GM19463 (cell line): Measurements from ENCODE around the gene CABP5.

ENCODE experiments used
- ATAC-seq: cut with Tn5 transposase; IDR thresholded peaks from one replicate; pipeline ENCODE4 v1.9.1; 2021; ENCODE audit warnings: mild to moderate bottlenecking, moderate library complexity; ENCODE audit not compliant: unreplicated experiment

Gene CABP5

DNA sequence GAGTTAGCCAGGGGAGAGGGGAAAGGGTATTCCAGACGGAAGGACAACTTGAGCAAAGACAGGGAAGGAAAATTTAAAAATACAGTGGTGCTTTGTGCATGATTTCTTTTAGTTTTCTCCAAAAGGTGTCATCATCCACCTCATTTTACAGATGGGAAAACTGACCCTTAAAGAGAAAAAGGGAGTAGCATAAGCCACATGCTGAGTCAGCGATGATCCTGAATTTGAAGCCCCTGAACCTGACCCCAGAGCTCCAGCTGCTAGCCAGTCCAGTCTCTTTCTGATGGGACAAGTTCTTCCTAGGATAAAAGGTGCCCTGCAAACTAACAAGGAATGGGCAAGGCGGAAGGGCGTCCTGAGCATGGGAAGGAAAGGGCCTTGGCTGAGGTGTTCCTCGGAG lies 10.3 kb downstream of the CABP5 start:
- ATAC-seq: no peak

DNA sequence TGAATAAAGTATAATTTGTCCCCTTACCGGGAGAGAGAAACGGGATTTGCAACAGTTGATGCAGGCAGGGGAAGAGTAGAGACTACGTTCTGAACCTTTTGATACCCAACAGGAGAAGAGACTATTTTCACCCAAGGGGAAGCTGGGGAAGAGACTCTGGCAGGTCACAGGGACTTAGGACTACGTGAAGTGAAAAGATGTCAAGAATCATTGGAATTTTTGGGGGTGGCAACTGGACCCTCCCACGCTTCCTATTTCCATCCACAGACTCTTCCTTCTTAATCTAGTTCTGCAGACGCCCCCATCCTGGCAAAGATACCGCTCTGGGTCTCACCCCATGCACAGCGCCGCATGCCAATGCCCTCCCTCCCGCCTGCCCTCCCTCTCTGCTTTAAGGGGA lies 13.8 kb downstream of the CABP5 start:
- ATAC-seq: no peak

DNA sequence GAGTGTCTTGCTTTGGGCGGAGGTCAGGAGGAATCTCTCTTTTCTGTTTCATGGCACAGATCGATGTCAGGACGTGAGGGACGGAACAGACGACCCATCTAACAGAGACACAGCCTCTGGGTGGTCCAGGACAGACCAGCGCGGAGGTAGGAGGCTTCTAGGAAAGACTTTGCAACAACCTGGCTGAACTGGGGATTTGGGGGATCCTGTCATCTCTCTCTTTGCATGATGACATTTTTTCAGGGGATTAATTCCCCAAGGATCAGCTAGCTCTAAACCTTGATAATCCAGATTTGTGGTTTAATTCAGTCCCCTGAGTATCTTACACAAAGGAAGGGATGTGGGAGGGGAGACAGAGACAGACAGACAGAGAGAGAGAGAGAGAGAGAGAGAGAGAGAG lies 14.4 kb downstream of the CABP5 start:
- ATAC-seq: no peak

DNA sequence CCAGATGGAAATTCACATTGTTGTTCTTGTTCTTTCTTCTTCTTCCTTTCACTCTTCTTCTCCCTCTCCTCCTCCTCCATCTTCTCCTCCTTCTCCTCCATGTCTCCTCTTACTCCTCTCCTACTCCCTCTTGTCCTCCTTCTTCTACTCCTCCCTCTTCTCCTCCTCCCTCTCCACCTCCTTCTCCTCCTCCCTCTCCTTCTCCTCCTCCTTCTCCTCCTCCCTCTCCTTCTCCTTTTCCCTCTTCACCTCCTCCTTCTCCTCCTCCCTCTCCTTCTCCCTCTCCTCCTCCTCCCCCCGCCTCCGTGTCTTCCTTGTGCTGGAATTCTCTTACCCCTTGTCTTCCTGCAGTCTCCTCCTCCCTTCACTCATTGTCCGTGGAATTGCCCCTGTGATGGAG lies 18.4 kb downstream of the CABP5 start:
- ATAC-seq: no peak

DNA sequence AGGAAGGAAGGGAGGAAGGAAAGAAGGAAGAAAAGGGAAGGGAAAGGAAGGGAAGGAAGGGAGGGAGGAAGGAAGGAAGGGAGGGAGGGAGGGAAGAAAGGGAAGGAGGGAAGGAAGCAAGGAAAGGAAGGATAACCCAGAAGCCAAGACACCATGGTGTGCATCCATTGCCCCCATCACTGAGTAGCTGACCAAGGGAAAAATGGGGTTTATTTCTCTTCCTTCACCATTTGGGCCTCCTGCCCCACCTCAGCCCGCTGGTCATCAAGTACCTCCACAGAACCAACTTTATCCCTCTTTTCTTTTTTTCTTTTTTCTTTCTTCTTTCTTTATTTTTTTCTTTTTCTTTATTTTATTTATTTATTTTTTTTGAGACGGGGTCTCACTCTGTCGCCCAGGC lies 20.4 kb downstream of the CABP5 start:
- ATAC-seq: no peak

DNA sequence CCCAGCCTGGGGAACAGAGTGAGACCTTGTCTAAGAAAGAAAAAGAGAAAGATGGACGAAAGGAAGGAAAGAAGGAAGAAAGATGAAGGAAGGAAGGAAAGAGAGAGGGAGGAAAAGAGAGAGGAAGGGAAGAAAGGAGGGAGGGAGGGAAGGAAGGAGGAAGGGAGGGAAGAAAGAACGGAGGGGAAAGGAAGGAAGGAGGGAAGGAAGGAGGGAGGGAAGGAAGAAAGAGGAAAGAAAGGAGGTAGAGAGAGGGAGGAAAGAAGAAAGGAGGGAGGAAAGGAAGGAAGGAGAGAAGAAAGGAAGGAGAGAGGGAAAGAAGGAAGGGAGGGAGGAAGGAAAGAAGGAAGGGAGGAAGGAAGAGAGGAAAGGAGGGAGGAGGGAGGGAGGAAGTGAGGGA lies 20.9 kb downstream of the CABP5 start:
- ATAC-seq: no peak

DNA sequence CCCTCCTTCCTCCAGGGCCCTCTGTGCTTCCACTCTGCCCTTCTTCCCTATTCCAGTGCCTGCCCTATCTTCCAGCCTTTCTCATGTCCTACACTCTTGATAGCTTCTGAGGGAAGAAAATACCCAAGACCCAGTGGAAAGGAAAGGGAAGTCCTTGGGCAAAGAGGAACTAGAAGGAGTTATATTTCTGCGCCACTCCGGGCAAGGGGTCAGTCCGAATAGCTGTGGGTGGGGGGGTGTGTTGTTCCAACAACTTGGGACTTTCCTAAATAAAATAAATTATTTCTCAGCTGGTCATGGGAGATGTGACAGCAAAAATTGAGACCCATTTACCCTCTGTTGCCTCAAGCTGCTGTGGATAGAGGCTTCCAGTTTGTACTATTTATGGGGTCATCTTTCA lies 23.2 kb downstream of the CABP5 start:
- no peak for ATAC-seq

DNA sequence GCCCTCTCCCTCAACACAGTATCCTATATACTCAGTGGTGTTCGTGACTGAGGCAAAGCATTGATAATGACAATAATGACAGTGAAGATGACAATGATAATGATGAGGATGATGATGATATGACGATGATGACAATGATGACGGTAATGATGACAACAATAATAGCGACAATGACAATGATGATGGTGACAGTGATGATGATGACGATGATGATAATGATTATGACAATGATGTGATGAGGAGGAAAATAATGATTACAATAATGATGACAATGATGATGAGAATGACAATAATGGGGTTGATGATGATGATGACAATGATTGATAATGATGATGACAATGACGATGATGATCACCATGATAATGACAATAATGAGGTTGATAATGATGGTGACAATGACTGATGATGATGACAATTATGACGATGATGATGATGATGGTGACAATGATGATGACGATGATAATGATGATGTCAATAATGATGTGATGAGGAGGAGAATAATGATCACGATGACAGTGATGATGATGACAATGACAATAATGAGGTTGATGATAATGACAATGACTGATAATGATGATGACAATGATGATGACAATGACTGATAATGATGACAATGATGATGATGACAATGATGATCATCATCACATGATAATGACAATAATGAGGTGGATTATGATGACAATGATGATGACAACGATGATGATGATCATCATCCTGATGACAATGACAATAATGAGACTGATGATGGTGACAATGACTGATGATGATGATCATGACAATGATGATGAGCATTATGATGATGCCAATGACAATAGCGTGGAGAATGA lies 32.7 kb downstream of the CABP5 start:
- no peak for ATAC-seq

DNA sequence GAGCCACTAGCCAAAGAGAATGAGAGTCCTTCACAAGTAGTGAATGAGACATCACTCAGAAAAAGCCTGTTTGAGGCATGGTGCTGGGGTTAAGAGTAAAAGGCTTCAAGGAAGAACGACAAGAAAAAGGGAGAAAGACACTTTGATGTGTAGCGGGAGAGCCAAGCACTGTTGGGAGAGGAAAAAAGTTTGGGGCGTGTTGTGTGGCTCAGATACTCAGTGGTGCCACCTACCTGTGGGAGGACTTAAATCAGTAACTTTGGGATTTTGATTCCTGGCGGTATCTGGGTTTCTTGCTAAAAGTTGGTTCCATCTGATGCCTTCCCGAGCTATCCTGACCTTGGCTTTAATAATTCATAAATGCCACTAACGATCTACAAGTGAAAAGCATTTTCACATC lies 37.1 kb downstream of the CABP5 start:
- ATAC-seq: no peak

DNA sequence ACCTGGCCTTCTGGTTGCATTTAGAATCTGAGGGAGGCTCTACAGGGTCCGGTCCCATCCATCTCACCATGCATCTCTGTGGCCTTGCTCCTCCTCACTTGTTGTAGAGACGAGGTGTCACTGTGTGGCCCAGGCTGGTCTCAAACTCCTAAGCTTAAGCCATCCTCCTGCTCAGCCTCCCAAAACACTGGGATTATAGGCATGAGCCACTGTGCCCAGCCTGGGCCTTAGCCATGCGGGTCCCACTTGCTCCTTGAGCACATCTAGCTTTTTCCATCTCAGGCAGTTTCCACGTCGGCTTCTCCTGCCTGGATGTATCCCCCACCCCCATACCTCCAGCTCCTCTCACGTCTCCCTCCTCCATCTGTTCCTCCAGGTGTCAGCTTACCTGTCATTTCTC lies 39.6 kb downstream of the CABP5 start:
- ATAC-seq: no peak

DNA sequence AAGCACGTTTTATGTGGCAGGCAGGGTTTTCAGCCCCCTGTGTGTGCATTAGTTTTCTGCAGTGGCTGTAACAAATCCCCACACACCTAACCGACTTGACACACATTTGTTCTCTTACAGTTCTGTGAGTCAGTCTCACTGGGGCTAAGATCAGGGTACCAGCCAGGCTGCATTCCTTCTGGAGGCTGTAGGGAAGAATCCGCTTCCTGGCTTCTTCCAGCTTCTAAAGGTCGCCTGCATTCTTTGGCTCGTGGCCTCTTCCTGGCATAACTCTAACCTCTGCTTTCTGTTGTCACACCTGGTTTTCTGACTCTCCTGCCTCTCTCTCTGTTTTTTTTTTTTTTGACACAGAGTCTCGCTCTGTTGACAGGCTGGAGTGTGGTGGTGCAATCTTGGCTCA lies 43.0 kb downstream of the CABP5 start:
- no peak for ATAC-seq

DNA sequence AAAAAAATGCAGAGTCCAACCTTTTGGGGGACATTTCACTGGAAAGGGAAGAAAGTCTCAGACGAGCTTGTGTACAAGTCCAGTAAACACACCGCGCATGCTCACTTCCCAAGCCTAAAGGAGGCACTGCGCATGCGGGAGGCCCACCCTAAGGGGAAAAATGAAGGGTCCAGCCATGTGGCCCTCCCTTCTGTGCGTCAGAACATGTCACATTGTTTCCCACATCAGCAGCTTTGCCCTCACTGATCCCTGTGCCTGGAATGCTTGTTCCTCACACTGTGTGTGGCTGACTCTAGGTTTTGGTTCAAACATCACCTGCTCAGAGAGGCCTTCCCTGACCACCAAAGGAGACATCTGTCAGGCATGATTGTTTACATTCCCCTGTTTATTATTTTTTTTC lies 45.1 kb downstream of the CABP5 start:
- ATAC-seq: no peak

DNA sequence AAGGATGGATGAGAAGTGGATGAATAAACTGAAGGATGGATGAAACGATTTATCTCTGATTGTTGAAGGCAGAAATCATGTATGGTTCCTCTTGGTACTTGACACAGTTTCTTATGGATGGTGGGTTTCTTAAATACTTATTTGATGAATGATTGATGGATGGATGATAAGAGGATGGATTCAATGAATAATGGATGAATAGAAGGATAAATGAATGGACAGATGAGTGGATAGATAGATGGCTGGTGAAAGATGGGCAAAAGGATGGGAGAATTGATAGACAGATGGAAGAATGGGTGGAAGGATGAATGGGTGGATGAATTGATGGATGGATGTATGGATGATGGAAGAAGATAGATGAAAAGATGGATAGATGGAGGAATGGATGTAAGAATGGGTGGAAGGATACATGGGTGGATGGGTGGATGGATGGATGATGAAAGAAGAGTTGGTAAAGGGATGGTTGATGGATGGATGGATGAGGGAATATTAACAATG lies 47.6 kb downstream of the CABP5 start:
- ATAC-seq: no peak

DNA sequence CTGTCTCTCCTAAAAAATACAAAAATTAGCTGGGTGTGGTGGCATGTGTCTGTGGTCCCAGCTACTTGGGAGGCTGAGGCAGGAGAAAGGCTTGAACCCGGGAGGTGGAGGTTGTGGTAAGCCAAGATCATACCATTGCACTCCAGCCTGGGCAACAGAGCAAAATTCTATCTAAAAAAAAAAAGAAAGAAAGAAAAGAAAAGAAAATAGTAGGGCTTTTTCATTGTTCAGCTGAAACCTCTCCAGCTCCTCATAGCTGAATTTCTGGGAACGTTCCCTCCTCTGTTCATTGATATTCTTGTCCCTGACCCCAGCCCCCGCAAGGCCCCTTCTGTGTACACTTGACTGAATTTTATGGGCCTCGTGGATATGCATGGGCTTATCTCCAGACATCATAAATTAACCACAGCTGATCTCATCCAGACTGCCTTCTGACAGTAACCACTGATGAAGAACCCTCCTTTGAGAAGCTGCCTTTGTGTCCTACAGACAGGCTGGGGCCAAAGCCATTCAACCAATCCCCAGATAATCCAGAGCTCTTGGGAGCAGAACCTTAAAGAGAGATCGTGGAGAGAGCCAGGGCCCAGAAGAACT lies 49.6 kb downstream of the CABP5 start, which contains the start of gene ELSPBP1:
Gene ELSPBP1, plus strand, starts transcription at position 424 of the 594 bp plus-strand sequence. CDS start 14,036 bp downstream, outside the sequence.
- no peak for ATAC-seq

DNA sequence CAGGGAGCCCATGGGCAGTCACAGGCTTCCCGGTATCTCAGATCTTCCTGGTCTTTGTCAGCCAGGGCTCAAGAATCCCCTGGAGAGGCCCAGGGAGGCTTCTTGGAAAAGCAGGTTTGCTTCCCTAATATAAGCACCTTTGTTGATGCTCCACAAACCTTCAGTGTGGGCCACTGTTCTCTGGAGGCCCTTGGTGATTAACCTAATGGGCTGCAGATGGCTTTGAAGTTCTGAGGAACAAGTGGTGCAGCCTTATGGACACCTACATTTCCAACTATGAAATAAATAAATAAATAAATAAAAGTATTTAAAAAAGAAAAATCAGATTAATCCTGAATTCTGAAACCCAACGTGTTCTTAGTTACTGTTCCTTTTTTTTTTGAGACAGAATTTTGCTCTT lies 51.8 kb downstream of the CABP5 start, which contains the start of gene BSPH1:
Gene BSPH1, minus strand, starts transcription at position 101 of the 400 bp plus-strand sequence. Its CDS starts 89 bp downstream, at position 12.
- no peak for ATAC-seq

DNA sequence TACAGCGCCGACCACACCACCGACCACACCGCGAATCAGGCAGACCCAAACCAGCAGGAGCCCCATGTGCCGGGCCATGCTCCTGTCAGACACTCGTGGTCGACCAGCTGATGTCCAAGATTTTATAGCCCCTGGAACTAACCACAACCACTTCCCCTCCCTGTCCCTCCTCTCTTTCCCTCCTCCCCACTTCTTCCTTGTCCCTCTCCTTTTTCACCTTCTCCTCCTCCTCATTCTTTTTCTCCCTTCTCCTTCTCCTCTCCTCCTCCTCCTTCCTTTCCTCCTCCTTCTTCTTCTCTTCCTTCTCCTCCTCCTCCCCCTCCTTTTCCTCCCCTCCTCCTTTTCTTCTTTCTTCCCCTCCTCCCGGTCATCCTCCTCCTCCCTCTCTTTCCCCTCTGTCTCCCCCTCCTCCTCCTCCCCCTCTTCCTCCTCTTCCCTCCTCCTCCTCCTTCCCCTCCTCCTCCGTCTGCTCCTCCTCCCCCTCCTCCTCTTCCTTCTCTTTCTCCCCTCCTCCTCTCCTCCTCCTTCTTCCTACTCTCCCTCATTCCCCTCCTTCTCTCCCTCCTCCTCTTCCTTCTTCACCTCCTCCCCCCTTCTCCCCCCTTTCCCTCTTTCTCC lies 52.6 kb downstream of the CABP5 start:
- ATAC-seq: no peak
